Astrocyte (in vitro differentiated cells and primary cell): ENCODE results near the gene PPFIA1. TPM values are rescaled to one million over a fixed set of nuclear protein-coding genes. Genes with fewer than 3 reads are reported as not detected.

Source experiments
- DNase-seq: peaks from one replicate; pipeline ENCODE4 v3.0.0-alpha.2; 2010; ENCODE audit warnings: low read depth
- FAIRE-seq: peaks from 2 replicates; lab custom pipeline; 2011; peaks lifted over from hg19 to GRCh38; lab: Jason Lieb, UNC
- H2AFZ ChIP-seq: 2 replicates; pipeline ENCODE4 v1.6.0; 2012; ENCODE audit warnings: low read depth, low read length, inconsistent platforms
- H3K27ac ChIP-seq: 2 replicates; pipeline ENCODE4 v1.5.1; 2011; ENCODE audit warnings: low read depth, low read length, inconsistent platforms
- H3K27me3 ChIP-seq: 2 replicates; pipeline ENCODE4 v1.6.0; 2011; ENCODE audit warnings: low read length, inconsistent platforms; ENCODE audit not compliant: insufficient read depth
- H3K36me3 ChIP-seq: 2 replicates; pipeline ENCODE4 v1.5.1; 2011; ENCODE audit warnings: low read length, inconsistent platforms; ENCODE audit not compliant: insufficient read depth
- H3K4me1 ChIP-seq: 2 replicates; pipeline ENCODE4 v1.5.1; 2011; ENCODE audit warnings: low read length, inconsistent platforms; ENCODE audit not compliant: insufficient read depth
- H3K4me2 ChIP-seq: 2 replicates; pipeline ENCODE4 v1.6.0; 2012; ENCODE audit warnings: low read length, inconsistent platforms
- H3K4me3 ChIP-seq: 2 replicates; pipeline ENCODE4 v1.5.1; 2011; ENCODE audit warnings: low read depth, mild to moderate bottlenecking, low read length, inconsistent platforms; ENCODE audit not compliant: insufficient read depth
- H3K79me2 ChIP-seq: 2 replicates; pipeline ENCODE4 v1.6.0; 2012; ENCODE audit warnings: mild to moderate bottlenecking, low read length, inconsistent platforms; ENCODE audit not compliant: insufficient read depth
- H3K9ac ChIP-seq: 2 replicates; pipeline ENCODE4 v1.6.0; 2012; ENCODE audit warnings: mild to moderate bottlenecking, low read length, inconsistent platforms
- H3K9me3 ChIP-seq: 2 replicates; pipeline ENCODE4 v1.5.1; 2012; ENCODE audit warnings: low read depth, mild to moderate bottlenecking, low read length, inconsistent platforms; ENCODE audit not compliant: insufficient read depth
- H4K20me1 ChIP-seq: 2 replicates; pipeline ENCODE4 v1.6.0; 2012; ENCODE audit warnings: low read length, inconsistent platforms; ENCODE audit not compliant: insufficient read depth
- H3K27ac Mint-ChIP-seq: one replicate; pipeline ENCODE4 v1.8.0; 2021; ENCODE audit warnings: mild to moderate bottlenecking, mixed read lengths; ENCODE audit not compliant: unreplicated experiment
- H3K27me3 Mint-ChIP-seq: one replicate; pipeline ENCODE4 v1.8.0; 2021; ENCODE audit warnings: low read depth, mixed read lengths; ENCODE audit not compliant: unreplicated experiment
- H3K36me3 Mint-ChIP-seq: one replicate; pipeline ENCODE4 v1.8.0; 2021; ENCODE audit warnings: low read depth, mixed read lengths; ENCODE audit not compliant: unreplicated experiment
- H3K4me1 Mint-ChIP-seq: one replicate; pipeline ENCODE4 v1.8.0; 2021; ENCODE audit warnings: low read depth, mixed read lengths; ENCODE audit not compliant: unreplicated experiment
- H3K4me3 Mint-ChIP-seq: one replicate; pipeline ENCODE4 v1.8.0; 2021; ENCODE audit warnings: mild to moderate bottlenecking, moderate library complexity, mixed read lengths; ENCODE audit not compliant: unreplicated experiment
- H3K9me3 Mint-ChIP-seq: one replicate; pipeline ENCODE4 v1.8.0; 2021; ENCODE audit warnings: mild to moderate bottlenecking, mixed read lengths; ENCODE audit not compliant: unreplicated experiment
- EZH2 ChIP-seq: IDR thresholded peaks from 2 replicates; pipeline ENCODE4 v1.6.1; 2012; ENCODE audit warnings: mild to moderate bottlenecking, low read length, inconsistent platforms; ENCODE audit not compliant: insufficient read depth
- total RNA-seq: library from RNA; stranded (reverse); gene quantifications from 2 replicates; pipeline ENCODE4 v1.2.1, GENCODE V29; 2021
- TF ChIP-seq, protein P1 (sequence below): IDR thresholded peaks from 2 replicates; pipeline ENCODE4 v1.5.1; 2011; ENCODE audit warnings: low read depth, mild to moderate bottlenecking, inconsistent platforms, low read length, moderate library complexity; ENCODE audit not compliant: insufficient read depth

The PPFIA1 gene
- total RNA-seq, 1 donor from 2014 or later = 54.7 TPM

DNA sequence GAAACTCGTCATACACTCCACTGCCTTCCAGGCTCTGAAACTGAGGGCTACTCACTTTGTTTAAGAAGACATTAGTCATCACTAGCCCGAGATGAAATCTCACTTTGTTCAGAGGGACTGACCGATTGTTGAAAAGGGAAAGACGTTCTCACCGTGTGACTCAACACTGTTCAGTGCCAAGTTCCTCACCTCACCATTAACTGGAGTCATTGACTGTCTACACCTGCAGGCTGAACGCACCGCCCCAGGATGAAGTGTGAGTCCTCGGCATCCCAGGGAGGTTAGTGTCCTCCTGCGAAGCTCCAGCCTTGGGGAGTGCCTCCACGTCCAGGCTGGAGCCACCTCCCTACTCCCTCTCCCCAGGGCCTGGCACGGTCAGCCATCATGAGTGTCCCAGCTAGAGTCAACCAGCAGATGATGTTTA is 37.0 kb upstream of the PPFIA1 start:
- Histone ChIP-seq H3K27ac (peak overlapping the region; percentile 66), H3K79me2 (no peaks in the 10 kb centered on the region), H3K9me3 (no peaks in the 10 kb centered on the region), H3K9ac (peak overlapping the region; percentile 9), H3K4me3 (no peak overlapping the region), H3K4me1 (peaks cover 22% of the 10 kb centered on the region), H3K27me3 (no peaks in the 10 kb centered on the region), H4K20me1 (no peaks in the 10 kb centered on the region), H3K4me2 (peak overlapping the region; percentile 57), H2AFZ (no peak overlapping the region), H3K36me3 (no peaks in the 10 kb centered on the region)
- Mint-ChIP-seq H3K9me3 (peaks cover 5% of the 10 kb centered on the region), H3K36me3 (no peaks in the 10 kb centered on the region), H3K4me3 (peak overlapping the region; percentile 54), H3K4me1 (peaks cover 11% of the 10 kb centered on the region), H3K27me3 (no peaks in the 10 kb centered on the region), H3K27ac (peak overlapping the region; percentile 60)
- DNase-seq = peak; percentile 98
- no peak for TF ChIP-seq EZH2
- TF ChIP-seq, protein P1, sequence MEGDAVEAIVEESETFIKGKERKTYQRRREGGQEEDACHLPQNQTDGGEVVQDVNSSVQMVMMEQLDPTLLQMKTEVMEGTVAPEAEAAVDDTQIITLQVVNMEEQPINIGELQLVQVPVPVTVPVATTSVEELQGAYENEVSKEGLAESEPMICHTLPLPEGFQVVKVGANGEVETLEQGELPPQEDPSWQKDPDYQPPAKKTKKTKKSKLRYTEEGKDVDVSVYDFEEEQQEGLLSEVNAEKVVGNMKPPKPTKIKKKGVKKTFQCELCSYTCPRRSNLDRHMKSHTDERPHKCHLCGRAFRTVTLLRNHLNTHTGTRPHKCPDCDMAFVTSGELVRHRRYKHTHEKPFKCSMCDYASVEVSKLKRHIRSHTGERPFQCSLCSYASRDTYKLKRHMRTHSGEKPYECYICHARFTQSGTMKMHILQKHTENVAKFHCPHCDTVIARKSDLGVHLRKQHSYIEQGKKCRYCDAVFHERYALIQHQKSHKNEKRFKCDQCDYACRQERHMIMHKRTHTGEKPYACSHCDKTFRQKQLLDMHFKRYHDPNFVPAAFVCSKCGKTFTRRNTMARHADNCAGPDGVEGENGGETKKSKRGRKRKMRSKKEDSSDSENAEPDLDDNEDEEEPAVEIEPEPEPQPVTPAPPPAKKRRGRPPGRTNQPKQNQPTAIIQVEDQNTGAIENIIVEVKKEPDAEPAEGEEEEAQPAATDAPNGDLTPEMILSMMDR = no peak
- peak; percentile 93 for FAIRE-seq

DNA sequence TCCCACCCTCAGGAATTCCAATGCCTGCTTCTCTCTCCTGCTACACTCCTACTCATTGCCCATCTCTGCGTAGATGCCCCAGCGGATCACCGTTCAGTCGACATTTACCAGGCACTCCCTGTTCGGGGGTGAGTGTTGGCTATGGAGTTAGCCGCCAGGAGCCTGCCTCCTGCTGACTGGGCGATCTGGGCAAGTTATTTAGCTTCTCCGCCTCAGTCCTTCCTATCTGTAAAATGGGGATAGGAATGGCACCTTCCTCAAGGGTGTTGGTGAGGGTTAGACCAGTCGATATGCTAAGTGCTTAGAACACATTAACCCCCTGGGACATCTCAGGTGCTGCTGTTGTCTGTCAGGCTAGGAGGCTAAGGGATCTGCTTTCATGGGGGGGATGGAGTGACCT is 36.5 kb upstream of the PPFIA1 start:
- H3K4me3 ChIP-seq = no peak overlapping the region
- DNase-seq (no peak), FAIRE-seq (no peak)
- peaks cover 11% of the 10 kb centered on the region for H3K4me1 Mint-ChIP-seq
- peaks cover 22% of the 10 kb centered on the region for H3K4me1 ChIP-seq
- no peak overlapping the region for H3K4me3 Mint-ChIP-seq
- peak overlapping the region; percentile 57 for H3K4me2 ChIP-seq
- peaks cover 5% of the 10 kb centered on the region for H3K9me3 Mint-ChIP-seq
- no peaks in the 10 kb centered on the region for H3K36me3 ChIP-seq
- H3K9ac ChIP-seq = peak overlapping the region; percentile 9
- H3K79me2 ChIP-seq = no peaks in the 10 kb centered on the region
- no peaks in the 10 kb centered on the region for H3K9me3 ChIP-seq
- TF ChIP-seq EZH2 = no peak
- TF ChIP-seq, protein P1 = no peak
- H3K36me3 Mint-ChIP-seq = no peaks in the 10 kb centered on the region
- H4K20me1 ChIP-seq = no peaks in the 10 kb centered on the region
- peak overlapping the region; percentile 66 for H3K27ac ChIP-seq
- no peak overlapping the region for H3K27ac Mint-ChIP-seq
- H3K27me3 ChIP-seq = no peaks in the 10 kb centered on the region
- no peak overlapping the region for H2AFZ ChIP-seq
- no peaks in the 10 kb centered on the region for H3K27me3 Mint-ChIP-seq

DNA sequence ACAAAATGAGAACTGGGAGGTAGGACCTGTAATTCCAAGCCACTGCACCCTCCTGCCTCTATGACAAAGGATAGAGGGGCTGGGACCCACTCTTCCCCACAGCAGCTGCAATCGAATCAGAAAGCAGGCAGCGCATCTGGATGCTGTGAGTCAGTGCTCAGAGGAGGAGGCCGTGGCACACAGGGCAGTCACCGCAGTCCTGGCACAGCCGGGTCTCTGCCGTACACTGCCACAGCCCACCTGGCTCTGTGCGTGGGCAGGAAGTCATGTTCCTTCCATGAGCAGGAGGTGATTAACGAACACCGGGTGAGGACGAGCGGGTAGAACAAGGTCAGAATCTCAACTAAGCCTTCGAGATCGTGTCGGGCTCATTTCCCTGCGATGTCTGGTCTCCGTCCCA is 30.2 kb upstream of the PPFIA1 start:
- TF ChIP-seq, protein P1 = no peak
- peaks cover 6% of the 10 kb centered on the region for H3K27me3 Mint-ChIP-seq
- H3K27ac ChIP-seq = no peak overlapping the region
- no peaks in the 10 kb centered on the region for H3K36me3 Mint-ChIP-seq
- no peak overlapping the region for H3K4me3 ChIP-seq
- peaks cover 23% of the 10 kb centered on the region for H3K4me1 ChIP-seq
- H3K4me3 Mint-ChIP-seq = no peak overlapping the region
- H3K9me3 ChIP-seq = no peaks in the 10 kb centered on the region
- H3K9me3 Mint-ChIP-seq = no peaks in the 10 kb centered on the region
- H3K27me3 ChIP-seq = no peaks in the 10 kb centered on the region
- no peak for DNase-seq
- H3K36me3 ChIP-seq = no peaks in the 10 kb centered on the region
- no peak for FAIRE-seq
- no peaks in the 10 kb centered on the region for H3K79me2 ChIP-seq
- H3K4me2 ChIP-seq = peak overlapping the region; percentile 28
- H4K20me1 ChIP-seq = no peaks in the 10 kb centered on the region
- no peak overlapping the region for H3K9ac ChIP-seq
- H3K27ac Mint-ChIP-seq = no peak overlapping the region
- H3K4me1 Mint-ChIP-seq = peaks cover 22% of the 10 kb centered on the region
- peak overlapping the region; percentile 53 for H2AFZ ChIP-seq
